Measurements from ENCODE around the gene PLAU. TPM values are rescaled to one million over a fixed set of nuclear protein-coding genes. Genes with fewer than 3 reads are reported as not detected.

Gene PLAU
- total and polyA plus RNA-seq, 10 of the 15 experiments (the other 5 are each of a cell fraction or from before 2014, with no cell fraction given) = 2.5 to 20.9 (median 11.5) TPM

DNA sequence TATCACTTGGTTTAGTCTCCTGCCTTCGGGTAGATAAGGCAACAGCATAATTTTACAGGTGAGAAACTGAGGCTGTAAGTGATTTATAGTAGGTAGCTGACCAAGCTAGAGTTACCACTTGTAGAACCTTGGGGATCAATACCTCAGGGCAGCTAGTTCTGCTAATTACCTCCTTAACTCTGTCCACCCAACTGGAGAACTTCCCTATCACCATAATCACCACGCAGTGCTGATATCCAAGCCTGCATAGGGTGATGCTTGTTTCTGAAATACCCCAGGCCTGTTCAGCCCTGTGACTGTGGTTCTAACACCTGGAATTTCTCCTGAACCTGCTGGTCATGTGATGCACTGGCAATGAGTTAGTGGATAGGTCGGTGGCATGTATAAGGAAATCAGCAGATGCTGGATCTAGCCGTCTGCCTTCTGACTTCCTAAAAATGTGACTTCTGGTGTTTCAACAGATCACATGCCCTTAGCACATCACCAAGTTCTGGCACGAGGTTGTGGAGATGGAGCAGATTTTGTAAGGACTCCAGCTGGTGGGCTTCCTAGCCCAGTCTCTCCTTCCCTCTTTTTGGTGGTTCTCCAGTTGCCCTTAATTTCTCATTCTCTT lies 15.3 kb downstream of the PLAU start:
- no peak for ATAC-seq
- FAIRE-seq = no peak
- CTCF ChIA-PET = interaction anchor here (0.6 to 21.2 kb wide), 4 partner anchors 14 to 415 kb away, joined by 3 to 930 read pairs (median 20); no protein-coding TSS in a partner anchor
- H3K36me3 ChIP-seq (ENCODE audit: control insufficient read depth in 2 of 2, insufficient read depth in 2 of 2, low read length in 1 of 2) = no peaks in the 10 kb centered on the region
- WGBS (ENCODE audit: insufficient coverage, insufficient replicate concordance, low lambda C conversion rate, missing lambda C conversion rate) = 61% methylated on average over 5 of the region's 5 CpGs
- no peaks in the 10 kb centered on the region; the same call in 1 of the 3 replicates for H3K9me3 ChIP-seq (replicated peaks; ENCODE audit: control insufficient read depth, insufficient read depth, low read length)
- in situ Hi-C loops (cut with MboI) (no loop called here), intact Hi-C loops (cut with micrococcal nuclease; ENCODE audit: unreplicated experiment) (no loop called here)
- peaks cover 3% of the 10 kb centered on the region; the same call in 1 of the 2 replicates for H3K4me1 ChIP-seq (ENCODE audit: control insufficient read depth, insufficient read depth, low read length)
- DNase-seq (ENCODE audit: low read depth, low spot score) = no peak
- H3K27me3 ChIP-seq (replicated peaks in 1 of 2; ENCODE audit: control insufficient read depth in 2 of 2, insufficient read depth in 2 of 2, low read length in 1 of 2) = peaks cover 0 to 6% of the 10 kb centered on the region in 2 experiments; a peak in 2 of 4 replicates
- no peaks in the 10 kb centered on the region for H3K79me2 ChIP-seq (ENCODE audit: control insufficient read depth, insufficient read depth, low read length)
- no peak overlapping the region for H3K9ac ChIP-seq (ENCODE audit: control insufficient read depth, insufficient read depth, low read length)
- no TSS peak for BruUV-seq (replicated peaks)
- POLR2A ChIA-PET = interaction anchor here (0.7 to 1.3 kb wide), 2 partner anchors 9 to 25 kb away, joined by 3 read pairs; no protein-coding TSS in a partner anchor
- H2AFZ ChIP-seq (ENCODE audit: control insufficient read depth, low read depth, low read length) = no peak overlapping the region
- no peak overlapping the region for H3K4me2 ChIP-seq (ENCODE audit: control insufficient read depth, insufficient read depth)
- no peak overlapping the region for H3K27ac ChIP-seq (ENCODE audit: control insufficient read depth, insufficient read depth)
- SMC1A ChIA-PET (ENCODE audit: uncharacterized antibody, unreplicated experiment) = interaction anchor here (0.9 to 34.4 kb wide), 3 partner anchors 10 to 153 kb away, joined by 3 to 1048 read pairs (median 15); no protein-coding TSS in a partner anchor
- no peaks in the 10 kb centered on the region for H4K20me1 ChIP-seq (ENCODE audit: control insufficient read depth, insufficient read depth)
- RAD21 ChIA-PET (ENCODE audit: unreplicated experiment) = interaction anchor here (1.9 kb wide), 1 partner anchor 38 kb away, joined by 5 read pairs; no protein-coding TSS in a partner anchor
- H3K4me3 ChIP-seq = no peak overlapping the region
- TF ChIP-seq IRF4 (IDR thresholded peaks at IDR 0.05; ENCODE audit: low read depth, low read length) (no peak), CBX3 (IDR thresholded peaks at IDR 0.05; ENCODE audit: borderline replicate concordance, low read depth) (no peak), SMC3 (IDR thresholded peaks at IDR 0.05; ENCODE audit: borderline replicate concordance, low read length) (no peak), ETV6 (conservative IDR thresholded peaks at IDR 0.05 in 1 of 2, IDR thresholded peaks at IDR 0.05 in 1 of 2; ENCODE audit: borderline replicate concordance in 1 of 2, low read depth in 1 of 2) (no peak), PAX5 (IDR thresholded peaks at IDR 0.05; ENCODE audit: borderline replicate concordance, low read depth, low read length) (no peak), HDAC2 (IDR thresholded peaks at IDR 0.05) (no peak), NFIC (IDR thresholded peaks at IDR 0.05; ENCODE audit: low read depth, low read length) (no peak), HCFC1 (IDR thresholded peaks at IDR 0.05; ENCODE audit: low read length) (no peak), ZNF384 (IDR thresholded peaks at IDR 0.05; ENCODE audit: borderline replicate concordance, low read depth, low read length) (no peak), YY1 (IDR thresholded peaks at IDR 0.05; ENCODE audit: low read depth, low read length) (no peak), EZH2 (IDR thresholded peaks at IDR 0.05; ENCODE audit: borderline replicate concordance, control insufficient read depth, low read depth, low read length) (no peak), PAX8 (IDR thresholded peaks at IDR 0.05) (no peak), RELA (IDR thresholded peaks at IDR 0.05; ENCODE audit: borderline replicate concordance, partially characterized antibody) (no peak), JUND (IDR thresholded peaks at IDR 0.05; ENCODE audit: low read depth, low read length) (no peak), KDM1A (IDR thresholded peaks at IDR 0.05; ENCODE audit: borderline replicate concordance) (no peak)
- TF ChIP-seq, protein P1, sequence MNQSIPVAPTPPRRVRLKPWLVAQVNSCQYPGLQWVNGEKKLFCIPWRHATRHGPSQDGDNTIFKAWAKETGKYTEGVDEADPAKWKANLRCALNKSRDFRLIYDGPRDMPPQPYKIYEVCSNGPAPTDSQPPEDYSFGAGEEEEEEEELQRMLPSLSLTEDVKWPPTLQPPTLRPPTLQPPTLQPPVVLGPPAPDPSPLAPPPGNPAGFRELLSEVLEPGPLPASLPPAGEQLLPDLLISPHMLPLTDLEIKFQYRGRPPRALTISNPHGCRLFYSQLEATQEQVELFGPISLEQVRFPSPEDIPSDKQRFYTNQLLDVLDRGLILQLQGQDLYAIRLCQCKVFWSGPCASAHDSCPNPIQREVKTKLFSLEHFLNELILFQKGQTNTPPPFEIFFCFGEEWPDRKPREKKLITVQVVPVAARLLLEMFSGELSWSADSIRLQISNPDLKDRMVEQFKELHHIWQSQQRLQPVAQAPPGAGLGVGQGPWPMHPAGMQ (IDR thresholded peaks at IDR 0.05; ENCODE audit: borderline replicate concordance) = no peak
- TF ChIP-seq, protein P2, sequence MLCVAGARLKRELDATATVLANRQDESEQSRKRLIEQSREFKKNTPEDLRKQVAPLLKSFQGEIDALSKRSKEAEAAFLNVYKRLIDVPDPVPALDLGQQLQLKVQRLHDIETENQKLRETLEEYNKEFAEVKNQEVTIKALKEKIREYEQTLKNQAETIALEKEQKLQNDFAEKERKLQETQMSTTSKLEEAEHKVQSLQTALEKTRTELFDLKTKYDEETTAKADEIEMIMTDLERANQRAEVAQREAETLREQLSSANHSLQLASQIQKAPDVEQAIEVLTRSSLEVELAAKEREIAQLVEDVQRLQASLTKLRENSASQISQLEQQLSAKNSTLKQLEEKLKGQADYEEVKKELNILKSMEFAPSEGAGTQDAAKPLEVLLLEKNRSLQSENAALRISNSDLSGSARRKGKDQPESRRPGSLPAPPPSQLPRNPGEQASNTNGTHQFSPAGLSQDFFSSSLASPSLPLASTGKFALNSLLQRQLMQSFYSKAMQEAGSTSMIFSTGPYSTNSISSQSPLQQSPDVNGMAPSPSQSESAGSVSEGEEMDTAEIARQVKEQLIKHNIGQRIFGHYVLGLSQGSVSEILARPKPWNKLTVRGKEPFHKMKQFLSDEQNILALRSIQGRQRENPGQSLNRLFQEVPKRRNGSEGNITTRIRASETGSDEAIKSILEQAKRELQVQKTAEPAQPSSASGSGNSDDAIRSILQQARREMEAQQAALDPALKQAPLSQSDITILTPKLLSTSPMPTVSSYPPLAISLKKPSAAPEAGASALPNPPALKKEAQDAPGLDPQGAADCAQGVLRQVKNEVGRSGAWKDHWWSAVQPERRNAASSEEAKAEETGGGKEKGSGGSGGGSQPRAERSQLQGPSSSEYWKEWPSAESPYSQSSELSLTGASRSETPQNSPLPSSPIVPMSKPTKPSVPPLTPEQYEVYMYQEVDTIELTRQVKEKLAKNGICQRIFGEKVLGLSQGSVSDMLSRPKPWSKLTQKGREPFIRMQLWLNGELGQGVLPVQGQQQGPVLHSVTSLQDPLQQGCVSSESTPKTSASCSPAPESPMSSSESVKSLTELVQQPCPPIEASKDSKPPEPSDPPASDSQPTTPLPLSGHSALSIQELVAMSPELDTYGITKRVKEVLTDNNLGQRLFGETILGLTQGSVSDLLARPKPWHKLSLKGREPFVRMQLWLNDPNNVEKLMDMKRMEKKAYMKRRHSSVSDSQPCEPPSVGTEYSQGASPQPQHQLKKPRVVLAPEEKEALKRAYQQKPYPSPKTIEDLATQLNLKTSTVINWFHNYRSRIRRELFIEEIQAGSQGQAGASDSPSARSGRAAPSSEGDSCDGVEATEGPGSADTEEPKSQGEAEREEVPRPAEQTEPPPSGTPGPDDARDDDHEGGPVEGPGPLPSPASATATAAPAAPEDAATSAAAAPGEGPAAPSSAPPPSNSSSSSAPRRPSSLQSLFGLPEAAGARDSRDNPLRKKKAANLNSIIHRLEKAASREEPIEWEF (IDR thresholded peaks at IDR 0.05; ENCODE audit: insufficient replicate concordance, low read depth, low read length) = no peak

Measured in GM12878 (cell line).